ENCODE data around the gene IMP4. TPM values are rescaled to one million over a fixed set of nuclear protein-coding genes. Genes with fewer than 3 reads are reported as not detected.

Gene IMP4
- total and polyA plus RNA-seq, 2 experiments from 2014 or later, result 52.4 to 56.4 TPM

DNA sequence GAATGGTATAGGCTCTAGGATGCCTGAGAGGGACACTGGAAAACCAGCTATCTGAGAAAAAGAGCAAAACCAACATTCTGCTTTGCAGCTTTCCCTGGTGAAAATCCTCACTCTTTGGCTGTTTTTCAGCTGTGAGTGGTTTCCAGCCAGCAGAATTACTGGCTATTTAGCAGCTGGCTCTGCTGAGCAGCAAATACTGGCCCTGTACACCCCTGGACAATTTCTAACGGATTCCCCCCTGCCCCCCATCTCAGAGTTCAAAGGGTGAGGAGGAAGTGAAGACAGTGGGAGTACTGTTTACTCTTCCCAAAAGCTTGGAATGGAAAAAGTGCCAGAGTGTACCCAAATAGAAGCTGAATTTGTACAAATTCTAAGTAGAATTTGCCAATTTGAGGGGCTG is 26.1 kb upstream of the IMP4 start:
- H3K4me2 ChIP-seq, result no peak overlapping the region
- H3K9me2 ChIP-seq (replicated peaks; ENCODE audit: insufficient read depth), result no peaks in the 10 kb centered on the region
- DNase-seq (ENCODE audit: low spot score), result no peak
- no peak overlapping the region for H2AFZ ChIP-seq
- no peak overlapping the region for H3K4me3 ChIP-seq
- H3K79me2 ChIP-seq, result no peaks in the 10 kb centered on the region
- no peak for TF ChIP-seq EZH2phosphoT487 (IDR thresholded peaks at IDR 0.05; ENCODE audit: low read depth, severe bottlenecking, unreplicated experiment)
- TF ChIP-seq, protein P1, sequence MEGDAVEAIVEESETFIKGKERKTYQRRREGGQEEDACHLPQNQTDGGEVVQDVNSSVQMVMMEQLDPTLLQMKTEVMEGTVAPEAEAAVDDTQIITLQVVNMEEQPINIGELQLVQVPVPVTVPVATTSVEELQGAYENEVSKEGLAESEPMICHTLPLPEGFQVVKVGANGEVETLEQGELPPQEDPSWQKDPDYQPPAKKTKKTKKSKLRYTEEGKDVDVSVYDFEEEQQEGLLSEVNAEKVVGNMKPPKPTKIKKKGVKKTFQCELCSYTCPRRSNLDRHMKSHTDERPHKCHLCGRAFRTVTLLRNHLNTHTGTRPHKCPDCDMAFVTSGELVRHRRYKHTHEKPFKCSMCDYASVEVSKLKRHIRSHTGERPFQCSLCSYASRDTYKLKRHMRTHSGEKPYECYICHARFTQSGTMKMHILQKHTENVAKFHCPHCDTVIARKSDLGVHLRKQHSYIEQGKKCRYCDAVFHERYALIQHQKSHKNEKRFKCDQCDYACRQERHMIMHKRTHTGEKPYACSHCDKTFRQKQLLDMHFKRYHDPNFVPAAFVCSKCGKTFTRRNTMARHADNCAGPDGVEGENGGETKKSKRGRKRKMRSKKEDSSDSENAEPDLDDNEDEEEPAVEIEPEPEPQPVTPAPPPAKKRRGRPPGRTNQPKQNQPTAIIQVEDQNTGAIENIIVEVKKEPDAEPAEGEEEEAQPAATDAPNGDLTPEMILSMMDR (IDR thresholded peaks at IDR 0.05; ENCODE audit: poor library complexity), result no peak
- TF ChIP-seq EZH2 (IDR thresholded peaks at IDR 0.05; ENCODE audit: borderline replicate concordance), result no peak
- H3K9me3 ChIP-seq (ENCODE audit: low read depth), result no peaks in the 10 kb centered on the region
- 0% methylated on average over 1 of the region's 1 CpG for WGBS (ENCODE audit: low lambda C conversion rate, missing lambda C conversion rate)
- no peaks in the 10 kb centered on the region for H4K20me1 ChIP-seq (ENCODE audit: insufficient read depth, poor library complexity, severe bottlenecking)
- no peak overlapping the region for H3K27ac ChIP-seq
- H3K36me3 ChIP-seq (replicated peaks; ENCODE audit: insufficient read depth, low read depth), result no peaks in the 10 kb centered on the region
- H3K27me3 ChIP-seq, result no peaks in the 10 kb centered on the region
- H3K4me1 ChIP-seq (ENCODE audit: insufficient read depth), result no peaks in the 10 kb centered on the region

DNA sequence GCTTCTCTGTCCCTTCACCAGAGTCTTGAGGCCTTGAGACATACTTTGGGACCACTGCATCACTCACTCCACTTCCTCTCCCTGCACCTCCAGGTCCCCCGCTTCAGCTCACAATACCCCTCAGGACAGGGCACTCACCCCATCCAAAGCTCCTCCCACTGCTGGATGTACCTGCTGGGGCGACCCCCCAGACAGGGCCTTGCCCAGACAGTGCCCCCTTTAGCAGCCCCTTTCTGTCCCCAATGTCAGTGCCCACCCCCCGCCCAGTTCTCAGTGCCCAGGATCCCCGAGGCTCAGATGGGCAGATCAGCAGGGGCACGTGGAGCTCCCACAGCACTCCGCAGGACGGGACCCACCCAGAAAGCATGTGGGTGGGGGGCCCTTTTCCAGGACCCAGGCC is 23.8 kb upstream of the IMP4 start:
- H3K27me3 ChIP-seq, result peaks cover 1% of the 10 kb centered on the region
- no peaks in the 10 kb centered on the region for H3K9me3 ChIP-seq (ENCODE audit: low read depth)
- H3K9me2 ChIP-seq (replicated peaks; ENCODE audit: insufficient read depth), result no peaks in the 10 kb centered on the region
- H3K4me2 ChIP-seq, result no peak overlapping the region
- no peaks in the 10 kb centered on the region for H3K4me1 ChIP-seq (ENCODE audit: insufficient read depth)
- H2AFZ ChIP-seq, result no peak overlapping the region
- no peak for DNase-seq (ENCODE audit: low spot score)
- 82% methylated on average over 6 of the region's 7 CpGs for WGBS (ENCODE audit: low lambda C conversion rate, missing lambda C conversion rate)
- no peaks in the 10 kb centered on the region for H3K79me2 ChIP-seq
- no peak overlapping the region for H3K27ac ChIP-seq
- TF ChIP-seq EZH2 (IDR thresholded peaks at IDR 0.05; ENCODE audit: borderline replicate concordance) (no peak), EZH2phosphoT487 (IDR thresholded peaks at IDR 0.05; ENCODE audit: low read depth, severe bottlenecking, unreplicated experiment) (no peak)
- TF ChIP-seq, protein P1 (IDR thresholded peaks at IDR 0.05; ENCODE audit: poor library complexity), result no peak
- no peak overlapping the region for H3K4me3 ChIP-seq
- H3K36me3 ChIP-seq (replicated peaks; ENCODE audit: insufficient read depth, low read depth), result no peaks in the 10 kb centered on the region
- H4K20me1 ChIP-seq (ENCODE audit: insufficient read depth, poor library complexity, severe bottlenecking), result no peaks in the 10 kb centered on the region

DNA sequence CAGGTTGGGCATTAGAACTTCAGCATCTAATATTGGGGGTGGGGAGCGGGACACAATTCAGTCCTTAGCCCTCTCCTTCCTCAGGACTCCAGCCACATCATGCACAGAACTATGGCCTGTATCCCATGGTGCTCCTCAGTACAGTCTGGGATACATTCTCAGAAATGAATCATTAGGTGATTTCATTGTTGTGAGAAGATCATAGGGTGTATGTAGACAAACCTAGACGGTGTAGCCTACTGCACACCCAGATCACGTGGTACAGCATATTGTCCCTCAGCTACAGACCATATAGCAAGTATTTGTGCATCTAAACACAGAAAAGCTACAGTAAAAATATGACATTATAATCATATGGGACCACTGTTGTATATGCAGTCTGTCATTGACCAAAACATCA is 23.2 kb upstream of the IMP4 start:
- Histone ChIP-seq H3K79me2 (no peaks in the 10 kb centered on the region), H3K27me3 (peaks cover 8% of the 10 kb centered on the region), H4K20me1 (ENCODE audit: insufficient read depth, poor library complexity, severe bottlenecking) (no peaks in the 10 kb centered on the region), H2AFZ (no peak overlapping the region), H3K9me3 (ENCODE audit: low read depth) (no peaks in the 10 kb centered on the region), H3K9me2 (replicated peaks; ENCODE audit: insufficient read depth) (no peaks in the 10 kb centered on the region), H3K4me2 (no peak overlapping the region), H3K27ac (no peak overlapping the region), H3K36me3 (replicated peaks; ENCODE audit: insufficient read depth, low read depth) (no peaks in the 10 kb centered on the region), H3K4me1 (ENCODE audit: insufficient read depth) (no peaks in the 10 kb centered on the region), H3K4me3 (no peak overlapping the region)
- WGBS (ENCODE audit: low lambda C conversion rate, missing lambda C conversion rate), result 95% methylated on average over 3 of the region's 3 CpGs
- no peak for DNase-seq (ENCODE audit: low spot score)
- TF ChIP-seq EZH2phosphoT487 (IDR thresholded peaks at IDR 0.05; ENCODE audit: low read depth, severe bottlenecking, unreplicated experiment) (no peak), EZH2 (IDR thresholded peaks at IDR 0.05; ENCODE audit: borderline replicate concordance) (no peak)
- TF ChIP-seq, protein P1 (IDR thresholded peaks at IDR 0.05; ENCODE audit: poor library complexity), result no peak

All from hepatocyte (in vitro differentiated cells).